ENCODE measurements around the gene CACNA2D2.

CACNA2D2 gene

GRCh38 chr3:50523279-50523811, 19.9 kb upstream of the CACNA2D2 start:
- TF ChIP-seq CTCF (IDR thresholded peaks at IDR 0.05) = no peak

GRCh38 chr3:50521572-50521971, 18.1 kb upstream of the CACNA2D2 start:
- TF ChIP-seq CTCF (IDR thresholded peaks at IDR 0.05) = no peak

GRCh38 chr3:50520849-50521248, 17.4 kb upstream of the CACNA2D2 start:
- no peak for TF ChIP-seq CTCF (IDR thresholded peaks at IDR 0.05)

- peak; percentile 96 for TF ChIP-seq CTCF (IDR thresholded peaks at IDR 0.05)
Observed at GRCh38 chr3:50519471-50520089, 16.1 kb upstream of the CACNA2D2 start.

- TF ChIP-seq CTCF (IDR thresholded peaks at IDR 0.05) = no peak
Observed at GRCh38 chr3:50518436-50518835, 15.0 kb upstream of the CACNA2D2 start.

- TF ChIP-seq CTCF (IDR thresholded peaks at IDR 0.05) = no peak
Observed at GRCh38 chr3:50517721-50518206, 14.3 kb upstream of the CACNA2D2 start.

GRCh38 chr3:50516440-50516871, 13.0 kb upstream of the CACNA2D2 start:
- TF ChIP-seq CTCF (IDR thresholded peaks at IDR 0.05) = no peak

Data from LNCAP (cell line).